CD8-positive, alpha-beta memory T cell (primary cell): Measurements from ENCODE around the gene CPXM2. TPM values are rescaled to one million over a fixed set of nuclear protein-coding genes. Genes with fewer than 3 reads are reported as not detected.
A peak's percentile ranks its signal among the peaks of the same experiment; 100 is the strongest.
"Not testable (repeated sequence)": the region's sequence is repeated elsewhere in the genome, so short reads cannot be mapped to it uniquely, and the experiment has no call there.

ENCODE experiments used
- CTCF ChIA-PET: fragments of 350-600 bp; sonication (Branson Sonifier 250); formaldehyde crosslinking; loops from one replicate; lab custom pipeline; 2021; ENCODE audit warnings: antibody characterized with exemption; lab: Charles Lee
- POLR2A ChIA-PET: fragments of 350-600 bp; sonication (Branson Sonifier 250); formaldehyde crosslinking; loops from one replicate; lab custom pipeline; 2021; ENCODE audit warnings: antibody characterized with exemption; lab: Charles Lee
- DNase-seq, 5 donors: peaks; one replicate each; pipeline versions ENCODE4 v3.0.0 to v3.0.0-alpha.2; 2020 to 2022; ENCODE audit warnings: mixed read lengths in 1 of 5
- H3K27ac ChIP-seq: one replicate; pipeline ENCODE4 v1.7.0; 2013; ENCODE audit warnings: low read depth, mild to moderate bottlenecking, low read length, moderate library complexity
- H3K27me3 ChIP-seq: 2 replicates; pipeline ENCODE4 v1.7.0; 2013; ENCODE audit warnings: low read length, mild to moderate bottlenecking; ENCODE audit not compliant: insufficient read depth, poor library complexity, severe bottlenecking
- H3K36me3 ChIP-seq: 2 replicates; pipeline ENCODE4 v1.7.0; 2013; ENCODE audit warnings: mild to moderate bottlenecking, low read length, moderate library complexity; ENCODE audit not compliant: insufficient read depth
- H3K4me1 ChIP-seq: 2 replicates; pipeline ENCODE4 v1.7.0; 2013; ENCODE audit warnings: mild to moderate bottlenecking, low read length, moderate library complexity; ENCODE audit not compliant: insufficient read depth
- H3K4me3 ChIP-seq: 2 replicates; pipeline ENCODE4 v1.7.0; 2013; ENCODE audit warnings: mild to moderate bottlenecking, low read length
- H3K9me3 ChIP-seq: 2 replicates; pipeline ENCODE4 v1.7.0; 2013; ENCODE audit warnings: mild to moderate bottlenecking, low read length
- H3K27ac Mint-ChIP-seq, 8 donors: one replicate each; pipeline ENCODE4 v1.8.0; 2020 to 2021; ENCODE audit warnings: mixed read lengths in 8 of 8, mild to moderate bottlenecking in 6 of 8, inconsistent platforms in 3 of 8, moderate library complexity in 3 of 8
- H3K27me3 Mint-ChIP-seq, 2 donors: one replicate each; pipeline ENCODE4 v1.8.0; 2020 to 2021; ENCODE audit warnings: mixed read lengths in 2 of 2, mild to moderate bottlenecking in 1 of 2, moderate library complexity in 1 of 2
- H3K36me3 Mint-ChIP-seq, 3 donors: one replicate each; pipeline ENCODE4 v1.8.0; 2020 to 2021; ENCODE audit warnings: mixed read lengths in 3 of 3, inconsistent platforms in 1 of 3, mild to moderate bottlenecking in 1 of 3
- H3K4me1 Mint-ChIP-seq, 3 donors: one replicate each; pipeline ENCODE4 v1.8.0; 2020 to 2021; ENCODE audit warnings: mixed read lengths in 3 of 3, inconsistent platforms in 1 of 3, mild to moderate bottlenecking in 1 of 3
- H3K4me3 Mint-ChIP-seq, 7 donors: one replicate each; pipeline ENCODE4 v1.8.0; 2020 to 2021; ENCODE audit warnings: mixed read lengths in 7 of 7, mild to moderate bottlenecking in 6 of 7, moderate library complexity in 4 of 7, inconsistent platforms in 2 of 7
- H3K9me3 Mint-ChIP-seq, 5 donors: one replicate each; pipeline ENCODE4 v1.8.0; 2020 to 2022; ENCODE audit warnings: mixed read lengths in 5 of 5, mild to moderate bottlenecking in 3 of 5, moderate library complexity in 2 of 5, inconsistent platforms in 1 of 5
- polyA plus RNA-seq: library from polyadenylated mRNA; unstranded; fragments of 300-500 nt; fragmentation: Illumina TruSeq; gene quantifications from one replicate; pipeline ENCODE4 v1.2.3, GENCODE V29; 2021
- total RNA-seq, 2 experiments: library from RNA; stranded (reverse); gene quantifications; one replicate each; pipeline ENCODE4 v1.2.3, GENCODE V29; 2021

Gene CPXM2
- total and polyA plus RNA-seq, 3 experiments from 2014 or later, result not detected

DNA sequence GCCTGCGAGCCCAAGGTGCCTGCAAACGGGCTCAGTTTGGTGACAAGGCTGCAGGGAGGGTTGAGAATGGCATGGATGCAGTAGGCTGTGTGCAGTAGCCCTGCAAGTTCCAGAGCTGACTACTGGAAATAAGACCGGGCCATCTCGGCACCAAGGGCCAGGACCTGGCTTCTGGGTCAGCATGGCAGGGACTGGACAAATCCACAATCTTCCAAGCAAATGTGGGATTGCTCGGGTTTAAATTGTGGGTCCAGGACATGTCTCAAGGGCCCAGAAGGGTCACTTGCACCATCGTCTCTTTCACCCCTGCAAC lies 147.4 kb downstream of the CPXM2 start:
- no peaks in the 10 kb centered on the region for H3K4me1 Mint-ChIP-seq
- Histone ChIP-seq H3K4me3 (no peak overlapping the region), H3K36me3 (no peaks in the 10 kb centered on the region), H3K9me3 (no peaks in the 10 kb centered on the region), H3K27ac (no peak overlapping the region), H3K27me3 (no peaks in the 10 kb centered on the region), H3K4me1 (no peaks in the 10 kb centered on the region)
- peaks cover 0 to 2% (median 0%) of the 10 kb centered on the region in 5 donors for H3K9me3 Mint-ChIP-seq
- H3K27ac Mint-ChIP-seq, result no peak overlapping the region
- ChIA-PET POLR2A (no interaction called here), CTCF (no interaction called here)
- DNase-seq, result no peak
- H3K4me3 Mint-ChIP-seq, result no peak overlapping the region
- H3K27me3 Mint-ChIP-seq, result peaks cover 0 to 1% of the 10 kb centered on the region in 2 donors
- no peaks in the 10 kb centered on the region for H3K36me3 Mint-ChIP-seq

DNA sequence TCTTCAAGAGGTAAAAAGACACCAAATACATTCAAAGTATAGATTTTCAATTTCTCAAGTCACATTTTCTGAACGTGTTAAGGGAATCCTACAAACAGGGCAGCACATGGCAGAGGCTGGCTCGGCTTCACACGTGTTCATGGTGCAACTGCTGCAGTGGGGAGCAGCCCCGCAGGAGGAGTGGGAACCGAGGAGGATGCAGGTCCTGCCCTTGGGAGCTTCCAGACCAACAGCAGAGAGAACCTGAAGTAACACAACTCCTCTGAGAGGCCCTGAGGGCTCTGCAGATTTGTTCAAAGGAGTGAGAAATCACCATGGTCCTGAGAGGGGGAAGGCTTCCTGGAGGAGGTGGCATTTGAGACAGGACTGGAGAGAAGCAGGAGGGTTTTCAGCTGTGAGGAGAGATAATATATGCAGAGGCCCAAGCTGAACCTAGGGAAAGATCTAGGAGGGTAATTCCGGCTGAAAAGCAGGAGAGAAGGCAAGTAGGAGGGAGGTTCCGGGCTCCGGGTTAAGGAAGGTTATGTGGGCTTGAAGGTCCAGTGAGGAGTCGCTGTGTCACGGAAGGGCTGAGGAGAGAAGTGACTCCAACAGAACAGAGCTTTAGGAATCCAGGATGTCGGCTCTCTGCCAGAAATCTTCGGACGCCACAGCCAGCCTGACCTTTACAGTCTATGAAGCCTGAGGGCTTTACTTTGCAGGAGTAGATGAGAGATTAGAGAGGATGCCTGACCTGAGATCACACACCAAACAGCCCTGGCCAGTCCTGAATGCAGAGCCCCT lies 148.0 kb downstream of the CPXM2 start:
- H3K9me3 ChIP-seq, result no peaks in the 10 kb centered on the region
- ChIA-PET CTCF (no interaction called here), POLR2A (no interaction called here)
- no peak overlapping the region for H3K4me3 Mint-ChIP-seq
- no peak overlapping the region for H3K27ac Mint-ChIP-seq
- no peaks in the 10 kb centered on the region for H3K4me1 Mint-ChIP-seq
- H3K4me3 ChIP-seq, result no peak overlapping the region
- DNase-seq, result no peak
- H3K27me3 ChIP-seq, result no peaks in the 10 kb centered on the region
- H3K4me1 ChIP-seq, result no peaks in the 10 kb centered on the region
- H3K36me3 ChIP-seq, result no peaks in the 10 kb centered on the region
- H3K27ac ChIP-seq, result no peak overlapping the region
- peaks cover 0 to 2% (median 0%) of the 10 kb centered on the region in 5 donors for H3K9me3 Mint-ChIP-seq
- no peaks in the 10 kb centered on the region for H3K36me3 Mint-ChIP-seq
- H3K27me3 Mint-ChIP-seq, result peaks cover 0 to 1% of the 10 kb centered on the region in 2 donors

DNA sequence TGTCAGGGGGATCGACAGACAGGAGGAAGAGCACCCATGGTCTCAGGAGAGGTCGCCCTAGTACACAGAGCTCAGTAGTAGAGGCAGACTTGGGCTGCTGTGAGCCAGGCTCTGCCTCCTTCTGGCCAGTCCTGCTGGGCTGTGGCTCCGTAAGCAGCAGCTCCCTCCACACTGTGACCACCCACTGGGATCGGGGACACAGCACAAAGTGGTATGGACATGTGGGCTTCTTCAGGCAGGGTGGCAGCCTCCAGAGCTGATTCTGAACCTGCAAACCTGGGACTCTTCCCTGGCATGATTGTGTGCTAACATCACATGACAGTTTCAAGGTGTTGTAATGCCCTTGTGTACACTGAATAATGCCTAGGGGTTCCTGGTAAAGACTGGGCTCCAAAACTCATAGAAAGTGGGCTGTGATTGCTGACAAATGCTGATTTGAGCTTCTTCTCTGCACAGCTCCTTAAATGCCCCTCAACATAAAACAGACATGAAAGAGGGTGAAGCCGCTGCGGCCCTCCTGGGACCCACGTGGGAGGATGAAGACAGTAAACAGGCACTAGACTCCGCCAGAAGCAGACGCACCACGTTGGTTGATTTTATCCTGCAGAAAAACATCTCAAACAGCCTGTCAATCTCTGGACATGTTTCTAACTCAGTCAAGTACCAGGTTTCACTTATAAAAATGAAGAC lies 148.7 kb downstream of the CPXM2 start:
- peaks cover 0 to 2% (median 0%) of the 10 kb centered on the region in 5 donors for H3K9me3 Mint-ChIP-seq
- ChIA-PET POLR2A (no interaction called here), CTCF (no interaction called here)
- H3K4me3 Mint-ChIP-seq, result no peak overlapping the region
- H3K36me3 Mint-ChIP-seq, result no peaks in the 10 kb centered on the region
- peaks cover 0 to 1% of the 10 kb centered on the region in 2 donors for H3K27me3 Mint-ChIP-seq
- Histone ChIP-seq H3K4me3 (no peak overlapping the region), H3K4me1 (no peaks in the 10 kb centered on the region), H3K36me3 (no peaks in the 10 kb centered on the region), H3K9me3 (no peaks in the 10 kb centered on the region), H3K27me3 (no peaks in the 10 kb centered on the region), H3K27ac (no peak overlapping the region)
- H3K27ac Mint-ChIP-seq, result no peak overlapping the region
- DNase-seq, result no peak
- H3K4me1 Mint-ChIP-seq, result no peaks in the 10 kb centered on the region

- no peaks in the 10 kb centered on the region for H3K36me3 Mint-ChIP-seq
- ChIA-PET POLR2A (no interaction called here), CTCF (no interaction called here)
Measured at GRCh38 chr10:123741711-123742110, 149.9 kb downstream of the CPXM2 start.

GRCh38 chr10:123741146-123741545 lies 150.5 kb downstream of the CPXM2 start:
- H3K36me3 Mint-ChIP-seq, result no peaks in the 10 kb centered on the region
- CTCF ChIA-PET, result no interaction called here
- no peaks in the 10 kb centered on the region for H3K4me1 Mint-ChIP-seq
- peaks cover 0 to 1% of the 10 kb centered on the region in 2 donors for H3K27me3 Mint-ChIP-seq
- H3K9me3 Mint-ChIP-seq, result peaks cover 0 to 4% (median 0%) of the 10 kb centered on the region in 5 donors
- no peaks in the 10 kb centered on the region for H3K9me3 ChIP-seq
- H3K27ac Mint-ChIP-seq, result peak overlapping the region in 1 of 8 donors; percentile 43
- H3K4me1 ChIP-seq, result no peaks in the 10 kb centered on the region
- DNase-seq, result no peak
- no peaks in the 10 kb centered on the region for H3K36me3 ChIP-seq
- POLR2A ChIA-PET, result no interaction called here
- H3K4me3 Mint-ChIP-seq, result no peak overlapping the region
- H3K4me3 ChIP-seq, result no peak overlapping the region
- no peaks in the 10 kb centered on the region for H3K27me3 ChIP-seq
- H3K27ac ChIP-seq, result no peak overlapping the region

More at GRCh38 chr10:123741711-123742110, 149.9 kb downstream of the CPXM2 start:
- no peaks in the 10 kb centered on the region for H3K36me3 ChIP-seq
- no peak for DNase-seq
- H3K27me3 ChIP-seq, result no peaks in the 10 kb centered on the region
- Mint-ChIP-seq H3K4me1 (no peaks in the 10 kb centered on the region), H3K27me3 (peaks cover 0 to 1% of the 10 kb centered on the region in 2 donors), H3K27ac (no peak overlapping the region), H3K9me3 (peaks cover 0 to 2% (median 0%) of the 10 kb centered on the region in 5 donors), H3K4me3 (no peak overlapping the region)
- no peaks in the 10 kb centered on the region for H3K4me1 ChIP-seq
- H3K9me3 ChIP-seq, result no peaks in the 10 kb centered on the region
- H3K27ac ChIP-seq, result no peak overlapping the region
- H3K4me3 ChIP-seq, result no peak overlapping the region

DNA sequence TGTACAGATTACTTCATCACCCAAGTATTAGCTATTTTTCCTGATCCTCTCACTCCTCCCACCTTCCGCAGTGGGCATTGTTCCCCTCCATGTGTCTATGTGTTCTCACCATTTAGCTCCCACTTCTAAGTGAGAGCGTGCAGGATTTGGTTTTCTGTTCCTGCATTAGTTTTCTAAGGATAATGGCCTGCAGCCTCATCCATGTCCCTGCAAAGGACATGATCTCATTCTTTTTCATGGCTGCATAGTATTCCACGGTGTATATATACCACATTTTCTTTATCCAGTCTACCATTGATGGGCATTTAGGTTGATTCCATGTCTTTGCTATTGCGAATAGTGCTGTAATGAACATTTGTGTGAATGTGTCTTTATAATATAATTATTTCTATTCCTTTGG lies 154.7 kb downstream of the CPXM2 start:
- H3K4me3 Mint-ChIP-seq, H3K9me3 ChIP-seq, H3K36me3 ChIP-seq, DNase-seq, H3K4me1 Mint-ChIP-seq, H3K27me3 Mint-ChIP-seq, CTCF ChIA-PET, H3K27me3 ChIP-seq, H3K36me3 Mint-ChIP-seq, H3K27ac Mint-ChIP-seq, H3K4me3 ChIP-seq, POLR2A ChIA-PET, H3K27ac ChIP-seq, H3K4me1 ChIP-seq, H3K9me3 Mint-ChIP-seq: not testable (repeated sequence)

DNA sequence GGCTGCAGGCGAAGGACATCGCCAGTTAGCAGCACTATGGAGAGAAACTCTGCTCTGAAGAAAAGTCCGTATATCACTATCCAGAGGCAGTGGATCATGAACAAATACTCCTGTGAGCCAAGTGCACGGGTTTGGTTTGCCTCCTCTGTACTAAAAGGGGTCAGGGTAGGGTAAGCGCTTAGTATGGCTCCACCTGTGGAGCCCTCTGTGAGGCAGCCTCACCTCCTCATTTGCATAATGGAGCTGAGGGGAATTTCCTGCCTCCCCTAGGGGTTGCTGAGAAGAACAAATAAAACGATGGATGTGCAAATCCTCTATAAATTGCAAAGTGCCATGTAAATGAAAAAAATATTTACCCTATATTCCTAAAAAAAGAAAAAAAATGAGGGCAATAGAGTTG lies 162.1 kb downstream of the CPXM2 start:
- Mint-ChIP-seq H3K4me1 (no peaks in the 10 kb centered on the region), H3K4me3 (no peak overlapping the region), H3K9me3 (peaks cover 0 to 3% (median 3%) of the 10 kb centered on the region in 5 donors), H3K27ac (no peak overlapping the region), H3K27me3 (peaks cover 0 to 3% of the 10 kb centered on the region in 2 donors), H3K36me3 (no peaks in the 10 kb centered on the region)
- H3K27ac ChIP-seq, result no peak overlapping the region
- no peak for DNase-seq
- CTCF ChIA-PET, result no interaction called here
- POLR2A ChIA-PET, result no interaction called here
- H3K4me1 ChIP-seq, result no peaks in the 10 kb centered on the region
- H3K4me3 ChIP-seq, result no peak overlapping the region
- no peaks in the 10 kb centered on the region for H3K9me3 ChIP-seq
- no peaks in the 10 kb centered on the region for H3K36me3 ChIP-seq
- H3K27me3 ChIP-seq, result no peaks in the 10 kb centered on the region

DNA sequence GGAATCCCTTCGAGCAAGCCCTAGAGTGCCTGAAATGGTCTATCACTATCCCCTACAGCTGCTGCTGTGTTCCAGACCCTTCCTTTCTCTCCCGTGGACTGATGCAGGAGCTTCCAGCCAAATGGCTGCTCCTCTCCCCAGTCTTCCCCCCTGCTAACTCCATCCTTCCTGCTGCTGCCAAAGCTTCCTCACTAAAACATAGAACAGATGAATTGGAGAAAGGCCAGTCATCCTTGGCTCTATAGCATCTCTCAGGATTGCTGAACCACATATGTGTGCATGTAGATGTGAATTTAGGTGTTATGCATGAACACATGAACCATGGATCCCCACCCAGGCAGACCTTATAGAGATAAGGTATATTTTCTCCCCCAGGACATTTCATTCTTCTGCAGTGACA lies 164.8 kb downstream of the CPXM2 start:
- H3K36me3 ChIP-seq, result no peaks in the 10 kb centered on the region
- H3K27ac ChIP-seq, result no peak overlapping the region
- no peaks in the 10 kb centered on the region for H3K27me3 ChIP-seq
- H3K4me3 ChIP-seq, result no peak overlapping the region
- H3K9me3 Mint-ChIP-seq, result peaks cover 0 to 8% (median 3%) of the 10 kb centered on the region in 5 donors
- POLR2A ChIA-PET, result no interaction called here
- no peaks in the 10 kb centered on the region for H3K9me3 ChIP-seq
- no peaks in the 10 kb centered on the region for H3K36me3 Mint-ChIP-seq
- no peak overlapping the region for H3K27ac Mint-ChIP-seq
- no peaks in the 10 kb centered on the region for H3K4me1 ChIP-seq
- H3K4me1 Mint-ChIP-seq, result no peaks in the 10 kb centered on the region
- CTCF ChIA-PET, result no interaction called here
- DNase-seq, result no peak
- peaks cover 0 to 3% of the 10 kb centered on the region in 2 donors for H3K27me3 Mint-ChIP-seq
- H3K4me3 Mint-ChIP-seq, result no peak overlapping the region
